HEK293 (cell line): ENCODE results near the gene CBFA2T2.

ENCODE experiments used
- EGR2 ChIP-seq: fragments of 450-650 bp; formaldehyde crosslinking; IDR thresholded peaks from 2 replicates; pipeline ENCODE4 v1.5.1; 2016; ENCODE audit warnings: low read depth, missing biosample characterization, missing genetic modification characterization
- KLF9 ChIP-seq: fragments of 450-650 bp; formaldehyde crosslinking; IDR thresholded peaks from 2 replicates; pipeline ENCODE4 v1.5.1; 2016; ENCODE audit warnings: missing biosample characterization, missing genetic modification characterization, low read depth
- OSR2 ChIP-seq: fragments of 450-650 bp; formaldehyde crosslinking; IDR thresholded peaks from 2 replicates; pipeline ENCODE4 v1.5.1; 2016; ENCODE audit warnings: missing biosample characterization, missing genetic modification characterization
- SALL2 ChIP-seq: fragments of 450-650 bp; formaldehyde crosslinking; IDR thresholded peaks from 2 replicates; pipeline ENCODE4 v1.5.0; 2017; ENCODE audit warnings: missing biosample characterization, mild to moderate bottlenecking, missing genetic modification characterization, borderline replicate concordance
- TCF7L2 ChIP-seq: IDR thresholded peaks from 2 replicates; pipeline ENCODE4 v1.6.1; 2011; ENCODE audit warnings: low read depth, mild to moderate bottlenecking, inconsistent platforms, low read length, moderate library complexity, borderline replicate concordance
- ZBTB8A ChIP-seq: fragments of 450-650 bp; formaldehyde crosslinking; IDR thresholded peaks from 2 replicates; pipeline ENCODE4 v1.5.1; 2016; ENCODE audit warnings: missing biosample characterization, missing genetic modification characterization
- ZNF132 ChIP-seq: fragments of 450-650 bp; formaldehyde crosslinking; IDR thresholded peaks from 2 replicates; pipeline ENCODE4 v1.5.1; 2017; ENCODE audit warnings: missing biosample characterization, missing genetic modification characterization, borderline replicate concordance
- ZNF274 ChIP-seq, 2 experiments: fragments of 200-500 bp in 1 of 2; fragments of 450-650 bp in 1 of 2; sonication (Bioruptor generic) in 1 of 2; formaldehyde crosslinking in 1 of 2; IDR thresholded peaks; 2 replicates each; pipeline versions ENCODE4 v1.5.1 to v1.6.1; 2014 to 2016; ENCODE audit warnings: borderline replicate concordance in 1 of 2, inconsistent platforms in 1 of 2, low read length in 1 of 2, missing biosample characterization in 1 of 2, missing genetic modification characterization in 1 of 2
- ZNF302 ChIP-seq: fragments of 450-650 bp; formaldehyde crosslinking; IDR thresholded peaks from 2 replicates; pipeline ENCODE4 v1.5.1; 2016; ENCODE audit warnings: missing biosample characterization, missing genetic modification characterization, low read depth
- ZNF37A ChIP-seq: fragments of 450-650 bp; IDR thresholded peaks from 2 replicates; pipeline ENCODE4 v1.5.1; 2018; ENCODE audit warnings: missing biosample characterization, missing genetic modification characterization
- ZNF404 ChIP-seq: fragments of 450-650 bp; formaldehyde crosslinking; IDR thresholded peaks from 2 replicates; pipeline ENCODE4 v1.5.1; 2017; ENCODE audit warnings: missing biosample characterization, missing genetic modification characterization
- ZNF510 ChIP-seq: fragments of 450-650 bp; formaldehyde crosslinking; IDR thresholded peaks from 2 replicates; pipeline ENCODE4 v1.5.1; 2018; ENCODE audit warnings: mild to moderate bottlenecking, missing genetic modification characterization, missing biosample characterization; ENCODE audit not compliant: insufficient replicate concordance
- ZNF521 ChIP-seq: fragments of 450-650 bp; formaldehyde crosslinking; IDR thresholded peaks from 2 replicates; pipeline ENCODE4 v1.5.1; 2017; ENCODE audit warnings: missing biosample characterization, mild to moderate bottlenecking, missing genetic modification characterization
- ZNF548 ChIP-seq: fragments of 450-650 bp; formaldehyde crosslinking; IDR thresholded peaks from 2 replicates; pipeline ENCODE4 v1.5.1; 2016; ENCODE audit warnings: missing biosample characterization, missing genetic modification characterization
- ZNF561 ChIP-seq: fragments of 450-650 bp; IDR thresholded peaks from 2 replicates; pipeline ENCODE4 v1.5.1; 2018; ENCODE audit warnings: missing biosample characterization, missing genetic modification characterization, borderline replicate concordance
- ZNF624 ChIP-seq: fragments of 450-650 bp; formaldehyde crosslinking; IDR thresholded peaks from 2 replicates; pipeline ENCODE4 v1.5.1; 2017; ENCODE audit warnings: missing biosample characterization, missing genetic modification characterization
- ZNF626 ChIP-seq: fragments of 450-650 bp; sonication (Bioruptor Pico); formaldehyde crosslinking; IDR thresholded peaks from 2 replicates; pipeline ENCODE4 v1.5.1; 2018; ENCODE audit warnings: missing biosample characterization, missing genetic modification characterization, inconsistent platforms
- TF ChIP-seq, protein P1 (sequence below): fragments of 450-650 bp; formaldehyde crosslinking; IDR thresholded peaks from 2 replicates; pipeline ENCODE4 v1.5.1; 2016; ENCODE audit warnings: missing biosample characterization, missing genetic modification characterization, borderline replicate concordance
- TF ChIP-seq, protein P2 (sequence below): fragments of 450-650 bp; formaldehyde crosslinking; IDR thresholded peaks from 2 replicates; pipeline ENCODE4; 2016; ENCODE audit warnings: missing biosample characterization, missing genetic modification characterization
- TF ChIP-seq, protein P3 (sequence below): fragments of 450-650 bp; formaldehyde crosslinking; IDR thresholded peaks from 2 replicates; pipeline ENCODE4 v1.5.1; 2016; ENCODE audit warnings: missing biosample characterization, missing genetic modification characterization
- TF ChIP-seq, protein P4 (sequence below): fragments of 450-650 bp; formaldehyde crosslinking; IDR thresholded peaks from 2 replicates; pipeline ENCODE4 v1.5.1; 2016; ENCODE audit warnings: missing biosample characterization, missing genetic modification characterization
- TF ChIP-seq, protein P5 (sequence below): fragments of 450-650 bp; formaldehyde crosslinking; optimal IDR thresholded peaks from 2 replicates; pipeline ENCODE3; 2016; ENCODE audit warnings: missing biosample characterization, mild to moderate bottlenecking, missing genetic modification characterization
- TF ChIP-seq, protein P6 (sequence below): fragments of 450-650 bp; formaldehyde crosslinking; IDR thresholded peaks from 2 replicates; pipeline ENCODE4 v1.5.1; 2016; ENCODE audit warnings: missing biosample characterization, missing genetic modification characterization
- TF ChIP-seq, protein P7 (sequence below): fragments of 450-650 bp; IDR thresholded peaks from 2 replicates; pipeline ENCODE4 v1.5.1; 2018; ENCODE audit warnings: missing biosample characterization, missing genetic modification characterization
- TF ChIP-seq, protein P8 (sequence below): fragments of 450-650 bp; formaldehyde crosslinking; IDR thresholded peaks from 2 replicates; pipeline ENCODE4 v1.5.1; 2016; ENCODE audit warnings: missing biosample characterization, missing genetic modification characterization

CBFA2T2 gene

DNA sequence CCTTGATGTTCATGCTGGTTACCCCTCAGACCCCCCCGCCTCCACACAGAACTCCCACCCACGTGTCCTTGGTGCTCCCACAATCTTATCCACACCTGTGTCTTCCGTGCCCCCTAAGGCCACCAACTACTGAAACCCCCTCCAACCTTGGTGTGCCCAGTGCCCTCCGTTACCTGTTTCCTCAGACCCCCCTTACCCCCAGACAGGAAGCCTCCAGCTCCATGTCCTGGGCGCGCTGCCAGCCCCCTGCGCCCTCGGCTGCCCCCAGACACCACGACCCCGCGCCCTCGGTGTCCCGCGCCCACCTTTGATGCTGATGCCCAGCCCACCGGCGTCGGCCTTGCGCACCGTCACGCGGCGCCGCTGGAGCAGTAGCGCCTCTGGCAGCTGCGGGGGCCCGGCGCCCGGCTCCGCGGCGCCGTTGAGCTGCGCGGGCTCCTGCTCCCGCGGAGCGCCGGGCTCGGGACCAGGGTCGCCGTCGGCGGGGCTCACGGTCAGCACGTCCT is 46.8 kb upstream of the CBFA2T2 start (continued):
- TF ChIP-seq KLF9 (tag by site-specific recombination) (no peak), ZNF626 (no peak), ZNF404 (tag by site-specific recombination) (no peak), ZNF302 (tag by site-specific recombination) (no peak), ZNF624 (tag by site-specific recombination) (no peak), ZNF561 (tag by site-specific recombination) (no peak), ZBTB8A (tag by site-specific recombination) (0 out of 2 replicates have a peak, but pooled peaks have one; percentile 52), ZNF548 (tag by site-specific recombination) (no peak), ZNF37A (tag by site-specific recombination) (no peak), TCF7L2 (no peak), OSR2 (tag by site-specific recombination) (peak; percentile 20; the same call in 1 of the 2 replicates), SALL2 (tag by site-specific recombination) (no peak), EGR2 (tag by site-specific recombination) (peak; percentile 67; the same call in 1 of the 2 replicates), ZNF132 (tag by site-specific recombination) (no peak), ZNF510 (tag by site-specific recombination) (no peak), ZNF274 (IDR thresholded peaks at IDR 0.05; ENCODE audit: low read length) (no peak), ZNF274 (tag by site-specific recombination; IDR thresholded peaks at IDR 0.05; ENCODE audit: borderline replicate concordance) (no peak), ZNF521 (tag by site-specific recombination) (no peak)
- TF ChIP-seq, protein P1, sequence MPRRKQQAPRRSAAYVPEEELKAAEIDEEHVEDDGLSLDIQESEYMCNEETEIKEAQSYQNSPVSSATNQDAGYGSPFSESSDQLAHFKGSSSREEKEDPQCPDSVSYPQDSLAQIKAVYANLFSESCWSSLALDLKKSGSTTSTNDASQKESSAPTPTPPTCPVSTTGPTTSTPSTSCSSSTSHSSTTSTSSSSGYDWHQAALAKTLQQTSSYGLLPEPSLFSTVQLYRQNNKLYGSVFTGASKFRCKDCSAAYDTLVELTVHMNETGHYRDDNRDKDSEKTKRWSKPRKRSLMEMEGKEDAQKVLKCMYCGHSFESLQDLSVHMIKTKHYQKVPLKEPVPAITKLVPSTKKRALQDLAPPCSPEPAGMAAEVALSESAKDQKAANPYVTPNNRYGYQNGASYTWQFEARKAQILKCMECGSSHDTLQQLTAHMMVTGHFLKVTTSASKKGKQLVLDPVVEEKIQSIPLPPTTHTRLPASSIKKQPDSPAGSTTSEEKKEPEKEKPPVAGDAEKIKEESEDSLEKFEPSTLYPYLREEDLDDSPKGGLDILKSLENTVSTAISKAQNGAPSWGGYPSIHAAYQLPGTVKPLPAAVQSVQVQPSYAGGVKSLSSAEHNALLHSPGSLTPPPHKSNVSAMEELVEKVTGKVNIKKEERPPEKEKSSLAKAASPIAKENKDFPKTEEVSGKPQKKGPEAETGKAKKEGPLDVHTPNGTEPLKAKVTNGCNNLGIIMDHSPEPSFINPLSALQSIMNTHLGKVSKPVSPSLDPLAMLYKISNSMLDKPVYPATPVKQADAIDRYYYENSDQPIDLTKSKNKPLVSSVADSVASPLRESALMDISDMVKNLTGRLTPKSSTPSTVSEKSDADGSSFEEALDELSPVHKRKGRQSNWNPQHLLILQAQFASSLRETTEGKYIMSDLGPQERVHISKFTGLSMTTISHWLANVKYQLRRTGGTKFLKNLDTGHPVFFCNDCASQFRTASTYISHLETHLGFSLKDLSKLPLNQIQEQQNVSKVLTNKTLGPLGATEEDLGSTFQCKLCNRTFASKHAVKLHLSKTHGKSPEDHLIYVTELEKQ (tag by site-specific recombination), result no peak
- TF ChIP-seq, protein P2, sequence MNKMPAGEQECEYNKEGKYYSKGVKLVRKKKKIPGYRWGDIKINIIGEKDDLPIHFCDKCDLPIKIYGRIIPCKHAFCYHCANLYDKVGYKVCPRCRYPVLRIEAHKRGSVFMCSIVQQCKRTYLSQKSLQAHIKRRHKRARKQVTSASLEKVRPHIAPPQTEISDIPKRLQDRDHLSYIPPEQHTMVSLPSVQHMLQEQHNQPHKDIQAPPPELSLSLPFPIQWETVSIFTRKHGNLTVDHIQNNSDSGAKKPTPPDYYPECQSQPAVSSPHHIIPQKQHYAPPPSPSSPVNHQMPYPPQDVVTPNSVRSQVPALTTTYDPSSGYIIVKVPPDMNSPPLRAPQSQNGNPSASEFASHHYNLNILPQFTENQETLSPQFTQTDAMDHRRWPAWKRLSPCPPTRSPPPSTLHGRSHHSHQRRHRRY, result no peak
- TF ChIP-seq, protein P3, sequence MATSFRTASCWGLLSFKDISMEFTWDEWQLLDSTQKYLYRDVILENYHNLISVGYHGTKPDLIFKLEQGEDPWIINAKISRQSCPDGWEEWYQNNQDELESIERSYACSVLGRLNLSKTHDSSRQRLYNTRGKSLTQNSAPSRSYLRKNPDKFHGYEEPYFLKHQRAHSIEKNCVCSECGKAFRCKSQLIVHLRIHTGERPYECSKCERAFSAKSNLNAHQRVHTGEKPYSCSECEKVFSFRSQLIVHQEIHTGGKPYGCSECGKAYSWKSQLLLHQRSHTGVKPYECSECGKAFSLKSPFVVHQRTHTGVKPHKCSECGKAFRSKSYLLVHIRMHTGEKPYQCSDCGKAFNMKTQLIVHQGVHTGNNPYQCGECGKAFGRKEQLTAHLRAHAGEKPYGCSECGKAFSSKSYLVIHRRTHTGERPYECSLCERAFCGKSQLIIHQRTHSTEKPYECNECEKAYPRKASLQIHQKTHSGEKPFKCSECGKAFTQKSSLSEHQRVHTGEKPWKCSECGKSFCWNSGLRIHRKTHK (tag by site-specific recombination), result no peak
- TF ChIP-seq, protein P4, sequence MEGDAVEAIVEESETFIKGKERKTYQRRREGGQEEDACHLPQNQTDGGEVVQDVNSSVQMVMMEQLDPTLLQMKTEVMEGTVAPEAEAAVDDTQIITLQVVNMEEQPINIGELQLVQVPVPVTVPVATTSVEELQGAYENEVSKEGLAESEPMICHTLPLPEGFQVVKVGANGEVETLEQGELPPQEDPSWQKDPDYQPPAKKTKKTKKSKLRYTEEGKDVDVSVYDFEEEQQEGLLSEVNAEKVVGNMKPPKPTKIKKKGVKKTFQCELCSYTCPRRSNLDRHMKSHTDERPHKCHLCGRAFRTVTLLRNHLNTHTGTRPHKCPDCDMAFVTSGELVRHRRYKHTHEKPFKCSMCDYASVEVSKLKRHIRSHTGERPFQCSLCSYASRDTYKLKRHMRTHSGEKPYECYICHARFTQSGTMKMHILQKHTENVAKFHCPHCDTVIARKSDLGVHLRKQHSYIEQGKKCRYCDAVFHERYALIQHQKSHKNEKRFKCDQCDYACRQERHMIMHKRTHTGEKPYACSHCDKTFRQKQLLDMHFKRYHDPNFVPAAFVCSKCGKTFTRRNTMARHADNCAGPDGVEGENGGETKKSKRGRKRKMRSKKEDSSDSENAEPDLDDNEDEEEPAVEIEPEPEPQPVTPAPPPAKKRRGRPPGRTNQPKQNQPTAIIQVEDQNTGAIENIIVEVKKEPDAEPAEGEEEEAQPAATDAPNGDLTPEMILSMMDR (tag by site-specific recombination), result 0 out of 2 replicates have a peak, but pooled peaks have one; percentile 8
- TF ChIP-seq, protein P5, sequence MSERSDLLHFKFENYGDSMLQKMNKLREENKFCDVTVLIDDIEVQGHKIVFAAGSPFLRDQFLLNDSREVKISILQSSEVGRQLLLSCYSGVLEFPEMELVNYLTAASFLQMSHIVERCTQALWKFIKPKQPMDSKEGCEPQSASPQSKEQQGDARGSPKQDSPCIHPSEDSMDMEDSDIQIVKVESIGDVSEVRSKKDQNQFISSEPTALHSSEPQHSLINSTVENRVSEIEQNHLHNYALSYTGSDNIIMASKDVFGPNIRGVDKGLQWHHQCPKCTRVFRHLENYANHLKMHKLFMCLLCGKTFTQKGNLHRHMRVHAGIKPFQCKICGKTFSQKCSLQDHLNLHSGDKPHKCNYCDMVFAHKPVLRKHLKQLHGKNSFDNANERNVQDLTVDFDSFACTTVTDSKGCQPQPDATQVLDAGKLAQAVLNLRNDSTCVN, result peak; percentile 57
- TF ChIP-seq, protein P6, sequence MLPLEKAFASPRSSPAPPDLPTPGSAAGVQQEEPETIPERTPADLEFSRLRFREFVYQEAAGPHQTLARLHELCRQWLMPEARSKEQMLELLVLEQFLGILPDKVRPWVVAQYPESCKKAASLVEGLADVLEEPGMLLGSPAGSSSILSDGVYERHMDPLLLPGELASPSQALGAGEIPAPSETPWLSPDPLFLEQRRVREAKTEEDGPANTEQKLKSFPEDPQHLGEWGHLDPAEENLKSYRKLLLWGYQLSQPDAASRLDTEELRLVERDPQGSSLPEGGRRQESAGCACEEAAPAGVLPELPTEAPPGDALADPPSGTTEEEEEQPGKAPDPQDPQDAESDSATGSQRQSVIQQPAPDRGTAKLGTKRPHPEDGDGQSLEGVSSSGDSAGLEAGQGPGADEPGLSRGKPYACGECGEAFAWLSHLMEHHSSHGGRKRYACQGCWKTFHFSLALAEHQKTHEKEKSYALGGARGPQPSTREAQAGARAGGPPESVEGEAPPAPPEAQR (tag by site-specific recombination), result no peak
- TF ChIP-seq, protein P7, sequence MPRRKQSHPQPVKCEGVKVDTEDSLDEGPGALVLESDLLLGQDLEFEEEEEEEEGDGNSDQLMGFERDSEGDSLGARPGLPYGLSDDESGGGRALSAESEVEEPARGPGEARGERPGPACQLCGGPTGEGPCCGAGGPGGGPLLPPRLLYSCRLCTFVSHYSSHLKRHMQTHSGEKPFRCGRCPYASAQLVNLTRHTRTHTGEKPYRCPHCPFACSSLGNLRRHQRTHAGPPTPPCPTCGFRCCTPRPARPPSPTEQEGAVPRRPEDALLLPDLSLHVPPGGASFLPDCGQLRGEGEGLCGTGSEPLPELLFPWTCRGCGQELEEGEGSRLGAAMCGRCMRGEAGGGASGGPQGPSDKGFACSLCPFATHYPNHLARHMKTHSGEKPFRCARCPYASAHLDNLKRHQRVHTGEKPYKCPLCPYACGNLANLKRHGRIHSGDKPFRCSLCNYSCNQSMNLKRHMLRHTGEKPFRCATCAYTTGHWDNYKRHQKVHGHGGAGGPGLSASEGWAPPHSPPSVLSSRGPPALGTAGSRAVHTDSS (tag by site-specific recombination), result no peak
- TF ChIP-seq, protein P8, sequence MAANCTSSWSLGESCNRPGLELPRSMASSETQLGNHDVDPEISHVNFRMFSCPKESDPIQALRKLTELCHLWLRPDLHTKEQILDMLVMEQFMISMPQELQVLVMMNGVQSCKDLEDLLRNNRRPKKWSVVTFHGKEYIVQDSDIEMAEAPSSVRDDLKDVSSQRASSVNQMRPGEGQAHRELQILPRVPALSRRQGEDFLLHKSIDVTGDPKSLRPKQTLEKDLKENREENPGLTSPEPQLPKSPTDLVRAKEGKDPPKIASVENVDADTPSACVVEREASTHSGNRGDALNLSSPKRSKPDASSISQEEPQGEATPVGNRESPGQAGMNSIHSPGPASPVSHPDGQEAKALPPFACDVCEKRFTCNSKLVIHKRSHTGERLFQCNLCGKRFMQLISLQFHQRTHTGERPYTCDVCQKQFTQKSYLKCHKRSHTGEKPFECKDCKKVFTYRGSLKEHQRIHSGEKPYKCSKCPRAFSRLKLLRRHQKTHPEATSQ (tag by site-specific recombination), result no peak
